Measurements from ENCODE around the gene UBC. TPM values are rescaled to one million over a fixed set of nuclear protein-coding genes. Genes with fewer than 3 reads are reported as not detected.

The UBC gene
- total and polyA plus RNA-seq, 9 of the 15 experiments (the other 6 are each of a cell fraction or from before 2014, with no cell fraction given) = 533 to 1,153 (median 813) TPM

DNA sequence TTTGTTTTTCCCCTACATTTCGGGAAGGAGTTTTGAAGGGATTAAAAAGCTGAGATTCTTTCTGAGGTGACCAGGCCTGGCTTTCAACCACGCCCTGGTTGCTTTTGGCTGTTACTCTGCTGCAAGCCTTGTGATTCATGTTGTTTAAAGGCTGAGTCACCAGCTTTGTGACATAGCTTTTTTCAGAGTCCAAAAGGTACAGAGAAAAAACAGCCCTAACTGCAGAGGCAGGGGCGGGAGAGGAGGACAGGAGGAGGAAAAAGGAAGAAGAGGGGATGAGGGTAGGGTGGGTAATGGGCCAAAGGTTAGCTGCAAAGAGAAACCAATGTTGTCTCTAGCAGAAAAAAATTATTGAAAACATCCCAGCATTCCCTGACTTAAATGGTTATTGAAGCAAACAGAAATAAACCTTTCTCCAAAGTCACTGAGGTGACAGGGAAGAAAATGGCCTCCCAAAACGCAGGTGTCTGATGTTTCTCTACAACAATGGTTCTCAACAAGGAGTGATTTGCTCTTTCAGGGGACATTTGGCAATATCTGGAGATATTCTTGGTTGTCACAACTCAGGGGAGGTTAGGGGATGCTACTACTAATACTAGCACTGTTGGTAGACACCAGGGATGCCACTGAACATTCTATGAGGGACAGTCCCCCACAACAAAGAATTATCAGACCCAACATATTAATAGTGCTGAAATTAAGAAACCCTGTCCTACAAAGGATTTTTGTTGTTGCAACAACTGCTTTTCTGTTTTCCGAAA lies 2.1 kb upstream of the UBC start (continued):
- TF ChIP-seq SMARCA4 (IDR thresholded peaks at IDR 0.05) (peak; percentile 91), HIVEP1 (CRISPR knock-in tag; IDR thresholded peaks at IDR 0.05) (no peak), BRD9 (IDR thresholded peaks at IDR 0.05; ENCODE audit: low read depth, partially characterized antibody) (peak; percentile 63), HLTF (IDR thresholded peaks at IDR 0.05) (peak; percentile 39; the same call in 1 of the 2 replicates), TCFL5 (CRISPR knock-in tag; conservative IDR thresholded peaks at IDR 0.05) (no peak), CHCHD3 (CRISPR knock-in tag; IDR thresholded peaks at IDR 0.05) (no peak), RBM34 (IDR thresholded peaks at IDR 0.05; ENCODE audit: borderline replicate concordance, insufficient read depth, low read length) (no peak), SLC30A9 (CRISPR knock-in tag; IDR thresholded peaks at IDR 0.05) (no peak), RBM22 (IDR thresholded peaks at IDR 0.05; ENCODE audit: low read depth, low read length, poor library complexity, severe bottlenecking) (no peak), IRF2 (CRISPR knock-in tag; IDR thresholded peaks at IDR 0.05) (no peak), NCOA4 (IDR thresholded peaks at IDR 0.05; ENCODE audit: partially characterized antibody) (no peak), POLR2AphosphoS2 (IDR thresholded peaks at IDR 0.05; ENCODE audit: low read length) (peak; percentile 70; the same call in 1 of the 2 replicates), BCL6 (CRISPR knock-in tag; IDR thresholded peaks at IDR 0.05) (no peak), EGR1 (conservative IDR thresholded peaks at IDR 0.05) (no peak), ZNF174 (CRISPR knock-in tag; IDR thresholded peaks at IDR 0.05) (no peak)
- TF ChIP-seq, protein P1, sequence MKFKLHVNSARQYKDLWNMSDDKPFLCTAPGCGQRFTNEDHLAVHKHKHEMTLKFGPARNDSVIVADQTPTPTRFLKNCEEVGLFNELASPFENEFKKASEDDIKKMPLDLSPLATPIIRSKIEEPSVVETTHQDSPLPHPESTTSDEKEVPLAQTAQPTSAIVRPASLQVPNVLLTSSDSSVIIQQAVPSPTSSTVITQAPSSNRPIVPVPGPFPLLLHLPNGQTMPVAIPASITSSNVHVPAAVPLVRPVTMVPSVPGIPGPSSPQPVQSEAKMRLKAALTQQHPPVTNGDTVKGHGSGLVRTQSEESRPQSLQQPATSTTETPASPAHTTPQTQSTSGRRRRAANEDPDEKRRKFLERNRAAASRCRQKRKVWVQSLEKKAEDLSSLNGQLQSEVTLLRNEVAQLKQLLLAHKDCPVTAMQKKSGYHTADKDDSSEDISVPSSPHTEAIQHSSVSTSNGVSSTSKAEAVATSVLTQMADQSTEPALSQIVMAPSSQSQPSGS (CRISPR knock-in tag; IDR thresholded peaks at IDR 0.05) = no peak
- TF ChIP-seq, protein P2, sequence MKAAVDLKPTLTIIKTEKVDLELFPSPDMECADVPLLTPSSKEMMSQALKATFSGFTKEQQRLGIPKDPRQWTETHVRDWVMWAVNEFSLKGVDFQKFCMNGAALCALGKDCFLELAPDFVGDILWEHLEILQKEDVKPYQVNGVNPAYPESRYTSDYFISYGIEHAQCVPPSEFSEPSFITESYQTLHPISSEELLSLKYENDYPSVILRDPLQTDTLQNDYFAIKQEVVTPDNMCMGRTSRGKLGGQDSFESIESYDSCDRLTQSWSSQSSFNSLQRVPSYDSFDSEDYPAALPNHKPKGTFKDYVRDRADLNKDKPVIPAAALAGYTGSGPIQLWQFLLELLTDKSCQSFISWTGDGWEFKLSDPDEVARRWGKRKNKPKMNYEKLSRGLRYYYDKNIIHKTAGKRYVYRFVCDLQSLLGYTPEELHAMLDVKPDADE (conservative IDR thresholded peaks at IDR 0.05; ENCODE audit: control insufficient read depth, low read depth, low read length) = no peak
- TF ChIP-seq, protein P3, sequence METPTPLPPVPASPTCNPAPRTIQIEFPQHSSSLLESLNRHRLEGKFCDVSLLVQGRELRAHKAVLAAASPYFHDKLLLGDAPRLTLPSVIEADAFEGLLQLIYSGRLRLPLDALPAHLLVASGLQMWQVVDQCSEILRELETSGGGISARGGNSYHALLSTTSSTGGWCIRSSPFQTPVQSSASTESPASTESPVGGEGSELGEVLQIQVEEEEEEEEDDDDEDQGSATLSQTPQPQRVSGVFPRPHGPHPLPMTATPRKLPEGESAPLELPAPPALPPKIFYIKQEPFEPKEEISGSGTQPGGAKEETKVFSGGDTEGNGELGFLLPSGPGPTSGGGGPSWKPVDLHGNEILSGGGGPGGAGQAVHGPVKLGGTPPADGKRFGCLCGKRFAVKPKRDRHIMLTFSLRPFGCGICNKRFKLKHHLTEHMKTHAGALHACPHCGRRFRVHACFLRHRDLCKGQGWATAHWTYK (CRISPR knock-in tag; IDR thresholded peaks at IDR 0.05) = no peak
- TF ChIP-seq, protein P4, sequence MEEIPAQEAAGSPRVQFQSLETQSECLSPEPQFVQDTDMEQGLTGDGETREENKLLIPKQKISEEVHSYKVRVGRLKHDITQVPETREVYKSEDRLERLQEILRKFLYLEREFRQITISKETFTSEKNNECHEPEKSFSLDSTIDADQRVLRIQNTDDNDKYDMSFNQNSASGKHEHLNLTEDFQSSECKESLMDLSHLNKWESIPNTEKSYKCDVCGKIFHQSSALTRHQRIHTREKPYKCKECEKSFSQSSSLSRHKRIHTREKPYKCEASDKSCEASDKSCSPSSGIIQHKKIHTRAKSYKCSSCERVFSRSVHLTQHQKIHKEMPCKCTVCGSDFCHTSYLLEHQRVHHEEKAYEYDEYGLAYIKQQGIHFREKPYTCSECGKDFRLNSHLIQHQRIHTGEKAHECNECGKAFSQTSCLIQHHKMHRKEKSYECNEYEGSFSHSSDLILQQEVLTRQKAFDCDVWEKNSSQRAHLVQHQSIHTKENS (CRISPR knock-in tag; IDR thresholded peaks at IDR 0.05) = no peak
- TF ChIP-seq, protein P5, sequence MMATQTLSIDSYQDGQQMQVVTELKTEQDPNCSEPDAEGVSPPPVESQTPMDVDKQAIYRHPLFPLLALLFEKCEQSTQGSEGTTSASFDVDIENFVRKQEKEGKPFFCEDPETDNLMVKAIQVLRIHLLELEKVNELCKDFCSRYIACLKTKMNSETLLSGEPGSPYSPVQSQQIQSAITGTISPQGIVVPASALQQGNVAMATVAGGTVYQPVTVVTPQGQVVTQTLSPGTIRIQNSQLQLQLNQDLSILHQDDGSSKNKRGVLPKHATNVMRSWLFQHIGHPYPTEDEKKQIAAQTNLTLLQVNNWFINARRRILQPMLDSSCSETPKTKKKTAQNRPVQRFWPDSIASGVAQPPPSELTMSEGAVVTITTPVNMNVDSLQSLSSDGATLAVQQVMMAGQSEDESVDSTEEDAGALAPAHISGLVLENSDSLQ (IDR thresholded peaks at IDR 0.05) = peak; percentile 62

Measured in K562 (cell line).